Measurements from ENCODE around the gene PRKAR1A. TPM values are rescaled to one million over a fixed set of nuclear protein-coding genes. Genes with fewer than 3 reads are reported as not detected.
"Not testable (repeated sequence)": the region's sequence is repeated elsewhere in the genome, so short reads cannot be mapped to it uniquely, and the experiment has no call there.

The PRKAR1A gene
- total RNA-seq, 1 donor from 2014 or later = 272 TPM

DNA sequence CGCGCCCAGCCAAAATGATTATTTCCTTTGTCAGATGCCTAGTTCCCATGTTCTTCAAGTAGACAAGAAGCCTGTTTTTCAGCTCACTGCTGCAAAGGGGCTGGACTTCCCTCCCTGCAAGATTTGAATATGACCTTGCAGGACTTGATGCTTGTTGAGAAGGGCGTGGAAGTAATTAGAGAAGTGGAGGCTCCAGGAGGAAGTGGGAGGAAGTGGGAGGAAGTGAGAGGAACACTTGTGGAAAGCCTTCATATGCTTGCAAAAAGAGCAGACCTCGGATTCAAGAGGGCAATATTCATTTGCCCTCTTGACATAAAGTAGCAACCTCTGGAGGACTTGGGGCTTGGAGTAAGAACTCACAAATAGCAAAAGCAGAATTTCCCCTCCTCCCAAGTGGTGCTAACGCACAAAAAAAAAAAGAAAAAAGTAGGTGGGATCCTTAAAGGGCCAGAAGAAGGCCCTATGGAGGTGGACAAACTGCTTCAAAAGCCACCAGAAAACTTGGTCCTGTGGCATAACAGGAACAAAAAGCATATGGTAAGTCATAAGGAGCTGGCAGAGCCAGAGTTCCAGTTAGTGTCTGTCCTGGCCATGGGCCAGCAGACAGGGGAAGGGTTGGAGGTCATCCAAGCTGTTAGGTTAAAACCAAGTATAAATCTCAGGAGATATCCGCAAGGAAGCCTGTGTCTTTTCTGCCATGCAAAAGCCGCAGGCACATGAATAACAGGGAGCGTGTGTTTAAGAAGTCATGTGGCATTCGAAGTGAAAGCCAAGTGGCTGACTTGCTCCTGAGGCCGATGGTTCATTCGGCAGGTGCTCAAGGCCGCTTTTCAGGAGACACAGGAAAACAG lies 20.6 kb upstream of the PRKAR1A start:
- Mint-ChIP-seq H3K27me3 (no peaks in the 10 kb centered on the region), H3K4me1 (peaks cover 25% of the 10 kb centered on the region), H3K9me3 (no peaks in the 10 kb centered on the region), H3K27ac (peak overlapping the region; percentile 70), H3K4me3 (peak overlapping the region; percentile 16), H3K36me3 (ENCODE audit: low read depth) (no peaks in the 10 kb centered on the region)
- no peak for DNase-seq
- ChIA-PET CTCF (interaction anchor here (0.7 kb wide), 1 partner anchor 49 kb away, joined by 3 read pairs; no protein-coding TSS in a partner anchor), POLR2A (interaction anchor here (2.9 kb wide), 1 partner anchor 21 kb away, joined by 8 read pairs; the partner anchor contains the start of gene PRKAR1A)
- TF ChIP-seq CTCF (IDR thresholded peaks at IDR 0.05) = no peak
- intact Hi-C loops (cut with micrococcal nuclease) = loop anchor here (2.0 kb wide), 1 partner anchor 21 kb away; the partner anchor contains the start of gene PRKAR1A
- peak; percentile 75 for ATAC-seq (ENCODE audit: low read depth)

GRCh38 chr17:68492394-68493054 lies 19.7 kb upstream of the PRKAR1A start:
- peak overlapping the region; percentile 70 for H3K27ac Mint-ChIP-seq
- H3K36me3 Mint-ChIP-seq (ENCODE audit: low read depth); ATAC-seq (ENCODE audit: low read depth); H3K4me3 Mint-ChIP-seq; CTCF ChIA-PET; H3K9me3 Mint-ChIP-seq; intact Hi-C loops (cut with micrococcal nuclease); DNase-seq; H3K27me3 Mint-ChIP-seq: not testable (repeated sequence)
- POLR2A ChIA-PET = interaction anchor here (2.9 kb wide), 1 partner anchor 20 kb away, joined by 8 read pairs; the partner anchor contains the start of gene PRKAR1A
- peaks cover 28% of the 10 kb centered on the region for H3K4me1 Mint-ChIP-seq

DNA sequence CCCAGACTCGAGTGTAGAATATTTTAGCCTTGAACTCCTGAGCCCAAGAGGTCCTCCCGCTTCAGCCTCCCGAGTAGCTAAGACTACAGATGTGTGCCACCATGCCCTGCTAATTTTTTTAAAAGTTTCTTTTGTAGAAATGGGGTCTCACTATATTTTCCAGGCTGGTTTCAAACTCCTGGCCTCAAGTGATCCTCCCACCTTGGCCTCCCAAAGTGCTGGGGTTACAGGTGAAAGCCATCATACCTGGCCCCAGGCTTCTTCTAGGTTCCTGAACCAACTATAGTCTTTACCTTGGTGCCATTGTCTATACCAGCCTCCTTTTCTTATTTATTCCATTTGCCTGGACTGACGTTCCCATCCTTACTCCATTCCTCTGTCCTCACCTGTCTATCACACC lies 17.1 kb upstream of the PRKAR1A start:
- Mint-ChIP-seq H3K27ac (peak overlapping the region; percentile 47), H3K27me3 (no peaks in the 10 kb centered on the region), H3K9me3 (no peaks in the 10 kb centered on the region), H3K36me3 (ENCODE audit: low read depth) (no peaks in the 10 kb centered on the region), H3K4me3 (no peak overlapping the region), H3K4me1 (peaks cover 47% of the 10 kb centered on the region)
- intact Hi-C loops (cut with micrococcal nuclease) = loop anchor here (5.0 kb wide), 1 partner anchor 203 kb away; the partner anchor contains the start of genes ARSG and SLC16A6
- TF ChIP-seq CTCF (IDR thresholded peaks at IDR 0.05) = no peak
- ATAC-seq (ENCODE audit: low read depth) = no peak
- ChIA-PET CTCF (no interaction called here), POLR2A (interaction anchor here (9.8 kb wide), 1 partner anchor 17 kb away, joined by 102 read pairs; the partner anchor contains the start of gene PRKAR1A)
- no peak for DNase-seq

DNA sequence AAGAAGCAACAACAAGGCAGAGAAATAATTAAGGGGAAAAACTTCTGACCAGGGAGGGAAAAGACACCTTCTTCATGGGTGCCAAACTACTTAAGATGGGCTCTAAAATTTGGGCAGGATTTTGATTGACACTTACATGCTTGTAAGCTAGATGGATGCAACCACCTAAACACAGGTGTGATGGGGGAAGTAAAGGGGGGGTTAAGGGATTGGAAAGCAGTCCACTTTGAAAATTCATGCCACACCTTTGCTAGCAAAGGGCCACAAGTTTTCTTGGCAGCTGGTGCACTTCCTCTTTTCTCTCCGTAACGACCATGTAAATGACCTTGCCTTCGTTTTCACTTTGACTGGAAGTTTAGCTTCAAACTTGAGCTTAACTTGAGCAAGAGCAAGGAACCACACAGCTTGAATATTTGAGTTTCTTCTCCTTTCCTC lies 14.3 kb upstream of the PRKAR1A start:
- POLR2A ChIA-PET = interaction anchor here (0.6 to 9.8 kb wide), 8 partner anchors 9 to 685 kb away, joined by 4 to 102 read pairs (median 5); partner anchors contain the start of genes PRKAR1A and WIPI1
- H3K4me3 Mint-ChIP-seq = peak overlapping the region; percentile 62
- H3K4me1 Mint-ChIP-seq = peaks cover 41% of the 10 kb centered on the region
- DNase-seq (no peak), ATAC-seq (ENCODE audit: low read depth) (peak; percentile 91)
- no peaks in the 10 kb centered on the region for H3K9me3 Mint-ChIP-seq
- peak overlapping the region; percentile 90 for H3K27ac Mint-ChIP-seq
- H3K27me3 Mint-ChIP-seq = no peaks in the 10 kb centered on the region
- no peak for TF ChIP-seq CTCF (IDR thresholded peaks at IDR 0.05)
- no peaks in the 10 kb centered on the region for H3K36me3 Mint-ChIP-seq (ENCODE audit: low read depth)
- CTCF ChIA-PET = interaction anchor here (0.8 to 2.0 kb wide), 6 partner anchors 9 to 65 kb away, joined by 3 to 7 read pairs (median 4); partner anchors contain the start of gene PRKAR1A
- intact Hi-C loops (cut with micrococcal nuclease) = loop anchor here (1.0 to 5.0 kb wide), 2 partner anchors 13 to 206 kb away; partner anchors contain the start of genes ARSG and SLC16A6

Measured in activated B cell treated with CpG ODN at 0.5 μM for 24 hours (primary cell).